Right atrium auricular region (tissue), 2 donors: ENCODE measurements around the gene CCNK. TPM values are rescaled to one million over a fixed set of nuclear protein-coding genes. Genes with fewer than 3 reads are reported as not detected.

Experiments
- DNase-seq: peaks from one replicate; pipeline ENCODE4 v3.0.0-alpha.2; 2019; ENCODE audit warnings: low spot score
- H3K27ac ChIP-seq, 2 donors: fragments of 200-600 bp; sonication (generic); 1 replicate in 1 of 2; 2 replicates in 1 of 2; pipeline ENCODE4 v1.5.1; 2016 to 2019
- H3K27me3 ChIP-seq, 2 donors: fragments of 200-600 bp; sonication (generic); one replicate each; pipeline versions ENCODE4 v1.5.1 to v1.6.0; 2017 to 2019
- H3K36me3 ChIP-seq: fragments of 200-600 bp; sonication (generic); one replicate; pipeline ENCODE4 v1.5.1; 2016
- H3K4me1 ChIP-seq, 2 donors: fragments of 200-600 bp; sonication (generic); one replicate each; pipeline versions ENCODE4 v1.5.1 to v1.6.0; 2017 to 2019
- H3K4me3 ChIP-seq, 2 donors: fragments of 200-600 bp; sonication (generic); 1 replicate in 1 of 2; 2 replicates in 1 of 2; pipeline ENCODE4 v1.5.1; 2017 to 2019; ENCODE audit warnings: mild to moderate bottlenecking in 1 of 2, moderate library complexity in 1 of 2
- H3K9me3 ChIP-seq, 2 donors: fragments of 200-600 bp; sonication (generic); one replicate each; pipeline ENCODE4 v1.5.1; 2019
- CTCF ChIP-seq, 2 donors: fragments of 200-600 bp; sonication (generic); IDR thresholded peaks; one replicate each; pipeline ENCODE4 v1.5.1; 2019; ENCODE audit warnings: antibody characterized with exemption in 2 of 2
- total RNA-seq, 2 donors: library from RNA; depleted of rRNA; stranded (reverse); fragments of >200 nt; gene quantifications; one replicate each; pipeline ENCODE4 v1.1.0, GENCODE V29; 2016

CCNK gene
- total RNA-seq = 10 to 100 TPM; 13.9 to 17.1 TPM

GRCh38 chr14:99480917-99481744 lies at the start of gene CCNK:
Gene CCNK (plus strand): TSS chr14:99481409. CDS start chr14:99492678, 11,269 bp downstream.
- Histone ChIP-seq H3K27ac (peak within 1 kb of the TSS; percentile 92 to 95), H3K27me3 (no peaks in the 10 kb centered on the region), H3K4me3 (peak within 1 kb of the TSS; percentile 97), H3K9me3 (no peaks in the 10 kb centered on the region), H3K36me3 (no peaks in the 10 kb centered on the region), H3K4me1 (peaks cover 0 to 53% of the 10 kb centered on the region in 2 donors)
- peak; percentile 100 for DNase-seq
- no peak for TF ChIP-seq CTCF (IDR thresholded peaks at IDR 0.05)

DNA sequence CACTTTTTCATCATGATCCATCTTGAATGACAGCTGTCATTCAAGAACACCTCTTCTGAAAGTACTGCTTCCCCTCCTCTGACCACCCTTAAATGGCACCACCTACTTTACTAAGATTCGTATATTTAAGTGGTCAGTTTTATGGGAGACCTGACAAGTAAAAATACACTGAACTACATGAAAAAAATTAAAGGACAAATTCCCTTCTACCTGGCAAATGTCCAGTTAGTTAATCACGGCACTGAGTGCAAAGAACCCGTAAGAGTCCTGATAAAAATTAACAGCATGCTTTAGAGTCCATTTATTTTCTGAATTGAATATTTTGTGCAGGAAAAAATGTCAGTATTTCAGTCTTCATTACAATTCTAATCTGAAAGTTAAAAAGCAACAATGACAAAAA lies 49.2 kb upstream of the CCNK start:
- no peak for DNase-seq
- Histone ChIP-seq H3K27ac (no peak overlapping the region), H3K27me3 (no peaks in the 10 kb centered on the region), H3K4me1 (peaks cover 0 to 23% of the 10 kb centered on the region in 2 donors), H3K9me3 (peaks cover 0 to 9% of the 10 kb centered on the region in 2 donors), H3K36me3 (peaks cover 28% of the 10 kb centered on the region), H3K4me3 (no peak overlapping the region)
- TF ChIP-seq CTCF (IDR thresholded peaks at IDR 0.05) = no peak

- Histone ChIP-seq H3K4me3 (no peak overlapping the region), H3K4me1 (peaks cover 0 to 25% of the 10 kb centered on the region in 2 donors), H3K9me3 (peaks cover 0 to 9% of the 10 kb centered on the region in 2 donors), H3K27ac (no peak overlapping the region), H3K36me3 (peaks cover 28% of the 10 kb centered on the region), H3K27me3 (no peaks in the 10 kb centered on the region)
- no peak for TF ChIP-seq CTCF (IDR thresholded peaks at IDR 0.05)
- DNase-seq = no peak
These were observed 48.7 kb upstream of the CCNK start for GRCh38 chr14:99432485-99432884.

- no peaks in the 10 kb centered on the region for H3K27me3 ChIP-seq
- no peak overlapping the region for H3K27ac ChIP-seq
- DNase-seq = no peak
- H3K9me3 ChIP-seq = no peaks in the 10 kb centered on the region
- no peak for TF ChIP-seq CTCF (IDR thresholded peaks at IDR 0.05)
- H3K36me3 ChIP-seq = peaks cover 21% of the 10 kb centered on the region
- H3K4me1 ChIP-seq = peaks cover 0 to 25% of the 10 kb centered on the region in 2 donors
- no peak overlapping the region for H3K4me3 ChIP-seq
These were observed 45.9 kb upstream of the CCNK start for GRCh38 chr14:99435327-99435726.

- Histone ChIP-seq H3K36me3 (peaks cover 23% of the 10 kb centered on the region), H3K27ac (no peak overlapping the region), H3K4me3 (no peak overlapping the region), H3K27me3 (no peaks in the 10 kb centered on the region), H3K9me3 (no peaks in the 10 kb centered on the region), H3K4me1 (peaks cover 0 to 14% of the 10 kb centered on the region in 2 donors)
- TF ChIP-seq CTCF (IDR thresholded peaks at IDR 0.05) = no peak
- DNase-seq = no peak
These were observed 44.7 kb upstream of the CCNK start for GRCh38 chr14:99436247-99437180.
